B cell (primary cell): ENCODE data around the gene CDK19. TPM values are rescaled to one million over a fixed set of nuclear protein-coding genes. Genes with fewer than 3 reads are reported as not detected.

Source experiments
- ATAC-seq: fragments of 200-7000 bp; cut with Tn5 transposase; one replicate; pipeline ENCODE4 v1.10.0; 2021; ENCODE audit warnings: low read depth, mild to moderate bottlenecking, moderate number of reproducible peaks, moderate library complexity
- CTCF ChIA-PET: fragments of 350-600 bp; sonication (Branson Sonifier 250); formaldehyde crosslinking; loops from one replicate; lab custom pipeline; 2021; ENCODE audit warnings: antibody characterized with exemption, inconsistent platforms; lab: Charles Lee
- POLR2A ChIA-PET: fragments of 350-600 bp; sonication (Branson Sonifier 250); formaldehyde crosslinking; loops from one replicate; lab custom pipeline; 2021; ENCODE audit warnings: antibody characterized with exemption; lab: Charles Lee
- DNase-seq: peaks from one replicate; pipeline ENCODE4 v3.0.0; 2013
- H2AFZ ChIP-seq: 2 replicates; pipeline ENCODE4 v1.6.1; 2012; ENCODE audit warnings: mild to moderate bottlenecking, low read depth, low read length; ENCODE audit not compliant: insufficient read depth, poor library complexity, severe bottlenecking
- H3K27ac ChIP-seq, 2 donors: 1 replicate in 1 of 2; 2 replicates in 1 of 2; pipeline ENCODE4 v1.5.1; 2012 to 2013; ENCODE audit warnings: low read length in 2 of 2, mild to moderate bottlenecking in 2 of 2, moderate library complexity in 1 of 2
- H3K27me3 ChIP-seq, 4 experiments: fragments of 200-600 bp in 1 of 4; sonication (generic) in 1 of 4; replicated peaks in 1 of 4; 1 replicate in 2 of 4; 2 replicates in 2 of 4; pipeline versions ENCODE4 v1.6.1 to v1.7.0; 2013 to 2016; ENCODE audit warnings: low read length in 3 of 4, mild to moderate bottlenecking in 2 of 4, mixed read lengths in 1 of 4, moderate library complexity in 1 of 4; ENCODE audit not compliant: insufficient read depth in 4 of 4, control insufficient read depth in 3 of 4; ENCODE audit errors: control extremely low read depth in 1 of 4
- H3K36me3 ChIP-seq, 2 experiments: replicated peaks in 1 of 2; 1 replicate in 1 of 2; 2 replicates in 1 of 2; pipeline versions ENCODE4 v1.6.1 to v1.7.1; 2013; ENCODE audit warnings: low read length in 1 of 2; ENCODE audit not compliant: insufficient read depth in 2 of 2, control insufficient read depth in 1 of 2; ENCODE audit errors: control extremely low read depth in 1 of 2, extremely low read depth in 1 of 2
- H3K4me1 ChIP-seq, 2 donors: fragments of 200-600 bp in 1 of 2; sonication (generic) in 1 of 2; 1 replicate in 1 of 2; 2 replicates in 1 of 2; pipeline versions ENCODE4 v1.5.1 to v1.6.1; 2013 to 2017; ENCODE audit warnings: low read length in 2 of 2; ENCODE audit not compliant: control insufficient read depth in 2 of 2, insufficient read depth in 2 of 2
- H3K4me2 ChIP-seq: replicated peaks from 2 replicates; pipeline ENCODE3; 2012; ENCODE audit warnings: mild to moderate bottlenecking, low read depth, low read length; ENCODE audit not compliant: poor library complexity, severe bottlenecking
- H3K4me3 ChIP-seq, 5 experiments: fragments of 200-600 bp in 1 of 5; sonication (generic) in 1 of 5; 1 replicate in 3 of 5; 2 replicates in 2 of 5; pipeline versions ENCODE4 v1.5.1 to v1.7.0; 2011 to 2016; ENCODE audit warnings: low read length in 4 of 5, mild to moderate bottlenecking in 4 of 5, low read depth in 2 of 5, control low read depth in 1 of 5, moderate library complexity in 1 of 5; ENCODE audit not compliant: insufficient read depth in 1 of 5; ENCODE audit errors: control extremely low read depth in 1 of 5, extremely low read depth in 1 of 5
- H3K79me2 ChIP-seq: fragments of 200-600 bp; sonication (generic); one replicate; pipeline ENCODE4 v1.6.0; 2016; ENCODE audit warnings: low read length; ENCODE audit not compliant: control insufficient read depth, insufficient read depth
- H3K9ac ChIP-seq: fragments of 200-600 bp; sonication (generic); 2 replicates; pipeline ENCODE4 v1.6.1; 2017; ENCODE audit warnings: mild to moderate bottlenecking, low read length, moderate library complexity
- H3K9me3 ChIP-seq, 3 donors: one replicate each; pipeline versions ENCODE4 v1.6.1 to v1.7.1; 2013; ENCODE audit warnings: low read length in 2 of 3; ENCODE audit not compliant: control insufficient read depth in 2 of 3, insufficient read depth in 1 of 3; ENCODE audit errors: control extremely low read depth in 1 of 3
- H4K20me1 ChIP-seq: 2 replicates; pipeline ENCODE4 v1.6.0; 2012; ENCODE audit warnings: mild to moderate bottlenecking, low read length; ENCODE audit not compliant: insufficient read depth, control insufficient read depth, poor library complexity, severe bottlenecking
- H3K27ac Mint-ChIP-seq: one replicate; pipeline ENCODE4 v1.8.0; 2021; ENCODE audit warnings: mixed read lengths
- H3K27me3 Mint-ChIP-seq: one replicate; pipeline ENCODE4 v1.8.0; 2021; ENCODE audit warnings: mixed read lengths
- H3K4me1 Mint-ChIP-seq: one replicate; pipeline ENCODE4 v1.8.0; 2021; ENCODE audit warnings: mixed read lengths
- H3K4me3 Mint-ChIP-seq: one replicate; pipeline ENCODE4 v1.8.0; 2021; ENCODE audit warnings: mixed read lengths
- H3K9me3 Mint-ChIP-seq: one replicate; pipeline ENCODE4 v1.8.0; 2022; ENCODE audit warnings: mixed read lengths; ENCODE audit not compliant: insufficient read depth
- EZH2 ChIP-seq: IDR thresholded peaks from 2 replicates; pipeline ENCODE4 v1.6.1; 2012; ENCODE audit warnings: borderline replicate concordance, low read depth, mild to moderate bottlenecking, moderate library complexity, low read length; ENCODE audit not compliant: insufficient read depth, poor library complexity, severe bottlenecking
- WGBS: methylation state at CpG from one replicate; pipeline ENCODE4 v1.1.5; 2013; ENCODE audit warnings: missing lambda C conversion rate; ENCODE audit not compliant: insufficient coverage; 5-methylcytosine and 5-hydroxymethylcytosine counted together
- intact Hi-C: fragments of 100-400 bp; cut with micrococcal nuclease; formaldehyde crosslinking; loops from one replicate; pipeline ENCODE4 v1.10.0; 2022
- polyA plus RNA-seq: library from polyadenylated mRNA; depleted of rRNA; stranded (reverse); fragments of >200 nt; gene quantifications from 2 replicates; pipeline ENCODE4 v1.2.3, GENCODE V29; 2012
- total RNA-seq, 2 donors: library from RNA; stranded (reverse); fragments of 120-200 nt in 1 of 2; gene quantifications; 1 replicate in 1 of 2; 2 replicates in 1 of 2; pipeline versions ENCODE4 v1.2.3 to v1.2.4, GENCODE V29; 2013 to 2022
- TF ChIP-seq, protein P1 (sequence below): fragments of 200-600 bp; IDR thresholded peaks from one replicate; pipeline ENCODE4 v1.8.0; 2022; ENCODE audit warnings: antibody characterized with exemption, mild to moderate bottlenecking

Gene CDK19
- total and polyA plus RNA-seq, 2 donors (not counting 1 experiment from before 2014, with no cell fraction given): 8.7 to 44.8 TPM

DNA sequence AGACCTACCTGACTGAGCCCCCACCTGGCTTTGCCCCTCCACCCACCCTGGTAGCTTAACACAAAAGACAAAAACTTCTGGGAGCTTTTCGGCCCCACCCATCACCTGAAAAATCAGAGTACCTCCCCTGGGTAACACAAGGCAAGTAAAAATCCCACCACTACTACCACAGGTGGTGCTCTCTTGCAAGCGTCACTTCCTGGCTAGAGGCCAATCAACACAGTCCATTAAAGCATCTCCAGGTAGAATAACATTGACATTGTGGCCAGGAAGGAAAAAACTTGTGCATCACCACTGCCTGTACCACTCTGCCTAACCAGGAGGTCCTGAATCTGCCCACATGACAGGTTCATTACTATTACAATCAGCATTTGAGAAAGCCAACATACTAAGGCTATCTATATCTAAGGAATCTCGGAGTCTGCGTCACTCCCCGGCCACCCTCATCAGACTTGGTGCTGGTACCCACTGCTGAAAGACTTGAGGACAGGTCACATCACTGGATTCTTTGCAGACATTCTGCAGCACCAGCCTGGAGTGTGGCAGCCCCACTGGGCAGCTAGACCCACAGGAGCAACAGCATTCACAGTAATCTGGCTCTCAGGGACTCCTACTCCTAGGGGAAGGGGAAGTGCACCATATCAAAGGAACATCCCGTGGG, 125.9 kb downstream of the CDK19 start:
- H3K4me3 Mint-ChIP-seq: no peak overlapping the region
- H3K27me3 Mint-ChIP-seq: no peaks in the 10 kb centered on the region
- DNase-seq: no peak
- H3K4me3 ChIP-seq: no peak overlapping the region
- H3K36me3 ChIP-seq: no peaks in the 10 kb centered on the region
- H3K4me1 Mint-ChIP-seq: peaks cover 27% of the 10 kb centered on the region
- H3K27ac ChIP-seq: no peak overlapping the region
- no peak overlapping the region for H3K4me2 ChIP-seq
- peaks cover 10% of the 10 kb centered on the region for H4K20me1 ChIP-seq
- WGBS: 94% methylated on average over 5 of the region's 6 CpGs
- POLR2A ChIA-PET: no interaction called here
- H3K27ac Mint-ChIP-seq: peak overlapping the region; percentile 50
- peaks cover 7% of the 10 kb centered on the region for H3K9me3 Mint-ChIP-seq
- no peak for ATAC-seq
- H3K9ac ChIP-seq: no peak overlapping the region
- peaks cover 14 to 17% of the 10 kb centered on the region in 2 donors for H3K4me1 ChIP-seq
- H3K27me3 ChIP-seq: no peaks in the 10 kb centered on the region
- peaks cover 32% of the 10 kb centered on the region for H3K79me2 ChIP-seq
- H2AFZ ChIP-seq: no peak overlapping the region
- CTCF ChIA-PET: interaction anchor here (1.0 kb wide), 1 partner anchor 10 kb away, joined by 4 read pairs; no protein-coding TSS in a partner anchor
- TF ChIP-seq EZH2: no peak
- TF ChIP-seq, protein P1, sequence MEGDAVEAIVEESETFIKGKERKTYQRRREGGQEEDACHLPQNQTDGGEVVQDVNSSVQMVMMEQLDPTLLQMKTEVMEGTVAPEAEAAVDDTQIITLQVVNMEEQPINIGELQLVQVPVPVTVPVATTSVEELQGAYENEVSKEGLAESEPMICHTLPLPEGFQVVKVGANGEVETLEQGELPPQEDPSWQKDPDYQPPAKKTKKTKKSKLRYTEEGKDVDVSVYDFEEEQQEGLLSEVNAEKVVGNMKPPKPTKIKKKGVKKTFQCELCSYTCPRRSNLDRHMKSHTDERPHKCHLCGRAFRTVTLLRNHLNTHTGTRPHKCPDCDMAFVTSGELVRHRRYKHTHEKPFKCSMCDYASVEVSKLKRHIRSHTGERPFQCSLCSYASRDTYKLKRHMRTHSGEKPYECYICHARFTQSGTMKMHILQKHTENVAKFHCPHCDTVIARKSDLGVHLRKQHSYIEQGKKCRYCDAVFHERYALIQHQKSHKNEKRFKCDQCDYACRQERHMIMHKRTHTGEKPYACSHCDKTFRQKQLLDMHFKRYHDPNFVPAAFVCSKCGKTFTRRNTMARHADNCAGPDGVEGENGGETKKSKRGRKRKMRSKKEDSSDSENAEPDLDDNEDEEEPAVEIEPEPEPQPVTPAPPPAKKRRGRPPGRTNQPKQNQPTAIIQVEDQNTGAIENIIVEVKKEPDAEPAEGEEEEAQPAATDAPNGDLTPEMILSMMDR: no peak
- intact Hi-C loops: no loop called here
- H3K9me3 ChIP-seq: no peaks in the 10 kb centered on the region

DNA sequence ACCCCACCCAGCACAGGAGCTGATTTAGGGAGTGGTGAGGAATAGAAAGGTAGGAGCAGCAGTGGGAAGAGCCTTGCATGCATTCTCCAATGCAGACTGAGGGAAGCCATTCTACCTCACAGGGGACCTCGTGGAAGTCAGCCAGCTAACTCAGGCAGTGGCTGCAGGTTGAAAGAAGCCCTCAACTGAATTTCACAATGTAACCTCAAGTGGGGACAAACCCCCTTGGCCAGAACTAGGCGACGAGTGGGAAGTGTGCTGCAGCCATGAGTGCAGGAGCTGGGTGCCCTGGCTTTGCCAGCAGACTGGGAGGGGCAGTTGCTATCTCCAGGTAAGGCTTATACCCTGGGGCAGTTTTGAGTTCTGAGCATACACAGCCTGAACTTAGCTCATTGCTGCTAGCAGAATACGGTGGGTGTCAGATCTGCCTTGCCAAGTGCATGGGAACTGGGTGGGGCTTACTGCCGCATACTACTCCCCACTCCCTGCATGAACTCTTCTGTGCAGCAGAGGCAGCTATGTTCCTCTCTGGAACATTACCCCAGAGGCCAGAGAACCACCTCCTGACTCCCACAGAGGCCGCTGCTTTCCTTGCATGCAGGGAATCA, 126.5 kb downstream of the CDK19 start:
- H3K9ac ChIP-seq: no peak overlapping the region
- H3K4me1 Mint-ChIP-seq: peaks cover 24% of the 10 kb centered on the region
- H3K79me2 ChIP-seq: peaks cover 25% of the 10 kb centered on the region
- no peak overlapping the region for H3K4me2 ChIP-seq
- intact Hi-C loops: no loop called here
- H3K27ac ChIP-seq: no peak overlapping the region
- H3K9me3 Mint-ChIP-seq: peaks cover under 1% of the 10 kb centered on the region
- no peak overlapping the region for H3K4me3 ChIP-seq
- H3K9me3 ChIP-seq: no peaks in the 10 kb centered on the region
- H4K20me1 ChIP-seq: peaks cover 10% of the 10 kb centered on the region
- no peaks in the 10 kb centered on the region for H3K27me3 Mint-ChIP-seq
- peak overlapping the region; percentile 50 for H3K27ac Mint-ChIP-seq
- 51% methylated on average over 6 of the region's 6 CpGs for WGBS
- H3K27me3 ChIP-seq: no peaks in the 10 kb centered on the region
- no peak overlapping the region for H3K4me3 Mint-ChIP-seq
- no peak overlapping the region for H2AFZ ChIP-seq
- DNase-seq (no peak), ATAC-seq (no peak)
- H3K4me1 ChIP-seq: peaks cover 14 to 17% of the 10 kb centered on the region in 2 donors
- ChIA-PET CTCF (interaction anchor here (0.5 to 1.0 kb wide), 2 partner anchors 9 to 26 kb away, joined by 3 to 4 read pairs; no protein-coding TSS in a partner anchor), POLR2A (no interaction called here)
- TF ChIP-seq, protein P1: no peak
- TF ChIP-seq EZH2: no peak
- no peaks in the 10 kb centered on the region for H3K36me3 ChIP-seq
